GM10266 (cell line): ENCODE data around the gene SERPINB5.

Experiments
- DNase-seq: peaks from one replicate; pipeline ENCODE4 v3.0.0; 2012; ENCODE audit errors: extremely low spot score
- CTCF ChIP-seq: IDR thresholded peaks from 2 replicates; pipeline ENCODE4 v1.5.1; 2012; ENCODE audit warnings: mild to moderate bottlenecking, low read depth; ENCODE audit not compliant: control insufficient read depth, insufficient read depth; ENCODE audit errors: missing control alignments

SERPINB5 gene

GRCh38 chr18:63518178-63519012 lies 41.6 kb downstream of the SERPINB5 start:
- peak; percentile 78 for TF ChIP-seq CTCF
- DNase-seq: peak; percentile 48

- TF ChIP-seq CTCF: no peak
These were observed 43.4 kb downstream of the SERPINB5 start for GRCh38 chr18:63520053-63520685.

GRCh38 chr18:63523660-63524059 lies 46.9 kb downstream of the SERPINB5 start:
- no peak for TF ChIP-seq CTCF

More at GRCh38 chr18:63520053-63520685, 43.4 kb downstream of the SERPINB5 start:
- no peak for DNase-seq

GRCh38 chr18:63527251-63527650 lies 50.5 kb downstream of the SERPINB5 start:
- no peak for DNase-seq
- TF ChIP-seq CTCF: no peak

More at GRCh38 chr18:63523660-63524059, 46.9 kb downstream of the SERPINB5 start:
- no peak for DNase-seq

GRCh38 chr18:63528863-63529492 lies 52.2 kb downstream of the SERPINB5 start:
- no peak for TF ChIP-seq CTCF
- DNase-seq: no peak

GRCh38 chr18:63532471-63532870 lies 55.7 kb downstream of the SERPINB5 start:
- DNase-seq: no peak
- TF ChIP-seq CTCF: no peak
